Colonic mucosa (tissue), 4 donors: ENCODE measurements around the gene CLEC20A. TPM values are rescaled to one million over a fixed set of nuclear protein-coding genes. Genes with fewer than 3 reads are reported as not detected.

Source experiments
- DNase-seq: peaks from one replicate; pipeline ENCODE4 v3.0.0-alpha.2; 2020
- H3K27ac ChIP-seq: fragments of 200-600 bp; one replicate; pipeline ENCODE4 v1.8.0; 2021
- H3K27me3 ChIP-seq: fragments of 200-600 bp; one replicate; pipeline ENCODE4 v1.8.0; 2021
- H3K36me3 ChIP-seq: fragments of 200-600 bp; one replicate; pipeline ENCODE4 v1.8.0; 2021
- H3K4me1 ChIP-seq: fragments of 200-600 bp; one replicate; pipeline ENCODE4 v1.8.0; 2021; ENCODE audit warnings: mild to moderate bottlenecking
- H3K4me3 ChIP-seq: fragments of 200-600 bp; one replicate; pipeline ENCODE4 v1.8.0; 2021
- H3K9ac ChIP-seq, 2 donors: one replicate each; pipeline ENCODE4 v1.7.0; 2013; ENCODE audit warnings: control low read depth in 2 of 2, low read depth in 2 of 2, low read length in 2 of 2
- H3K9me3 ChIP-seq: fragments of 200-600 bp; one replicate; pipeline ENCODE4 v1.8.0; 2021
- CTCF ChIP-seq: fragments of 200-600 bp; IDR thresholded peaks from one replicate; pipeline ENCODE4 v1.8.0; 2022; ENCODE audit warnings: antibody characterized with exemption, mild to moderate bottlenecking
- intact Hi-C: fragments of 100-400 bp; cut with DNase I; formaldehyde crosslinking; loops from one replicate; pipeline ENCODE4 v1.14.1; 2022
- total RNA-seq, 2 donors: library from RNA; stranded (reverse); fragmentation: NEBNext Ultra II Directional in 1 of 2; extraction: Animal tissue kit (Norgen Biotek cat#: 25700) in 1 of 2; gene quantifications; one replicate each; pipeline ENCODE4 v1.2.1, GENCODE V29; 2021
- donor health status: healthy.
- donor health status: DM: no; HTN: no; CAD: no.
- donor health status: DM: no; HTN: no; CAD: no.

CLEC20A gene
- total RNA-seq, 2 donors from 2014 or later: not detected

DNA sequence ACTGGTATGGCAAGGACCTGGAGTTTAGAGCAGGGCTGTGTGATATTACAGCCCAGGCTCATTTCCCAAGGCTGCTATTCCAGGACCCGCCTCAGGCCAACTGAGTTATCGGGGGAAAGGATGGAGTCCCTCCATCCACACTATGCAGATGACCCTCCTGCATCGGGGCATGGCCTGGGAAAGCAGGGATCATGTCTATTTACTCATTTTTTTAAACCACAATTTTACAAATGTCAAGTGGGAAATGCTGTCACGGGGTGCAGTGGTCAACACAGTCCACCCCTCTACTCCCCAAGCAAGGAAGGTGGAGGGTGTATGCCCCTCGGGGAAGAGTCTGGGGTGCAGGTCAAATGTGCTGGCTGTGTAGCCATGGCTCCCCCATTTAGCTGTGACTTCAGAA is 6.1 kb upstream of the CLEC20A start:
- intact Hi-C loops: loop anchor here (5.0 kb wide), 1 partner anchor 191 kb away; no protein-coding TSS in a partner anchor
- Histone ChIP-seq H3K36me3 (no peaks in the 10 kb centered on the region), H3K4me3 (no peak overlapping the region), H3K4me1 (no peaks in the 10 kb centered on the region), H3K9me3 (no peaks in the 10 kb centered on the region), H3K27me3 (no peaks in the 10 kb centered on the region), H3K27ac (no peak overlapping the region), H3K9ac (no peak overlapping the region)
- no peak for DNase-seq
- no peak for TF ChIP-seq CTCF

GRCh38 chr1:178502330-178502714 is 5.6 kb upstream of the CLEC20A start:
- Histone ChIP-seq H3K36me3 (no peaks in the 10 kb centered on the region), H3K9ac (no peak overlapping the region), H3K27me3 (no peaks in the 10 kb centered on the region), H3K9me3 (no peaks in the 10 kb centered on the region), H3K4me1 (no peaks in the 10 kb centered on the region), H3K4me3 (no peak overlapping the region), H3K27ac (no peak overlapping the region)
- TF ChIP-seq CTCF: no peak
- intact Hi-C loops: loop anchor here (5.0 kb wide), 1 partner anchor 190 kb away; no protein-coding TSS in a partner anchor
- no peak for DNase-seq

DNA sequence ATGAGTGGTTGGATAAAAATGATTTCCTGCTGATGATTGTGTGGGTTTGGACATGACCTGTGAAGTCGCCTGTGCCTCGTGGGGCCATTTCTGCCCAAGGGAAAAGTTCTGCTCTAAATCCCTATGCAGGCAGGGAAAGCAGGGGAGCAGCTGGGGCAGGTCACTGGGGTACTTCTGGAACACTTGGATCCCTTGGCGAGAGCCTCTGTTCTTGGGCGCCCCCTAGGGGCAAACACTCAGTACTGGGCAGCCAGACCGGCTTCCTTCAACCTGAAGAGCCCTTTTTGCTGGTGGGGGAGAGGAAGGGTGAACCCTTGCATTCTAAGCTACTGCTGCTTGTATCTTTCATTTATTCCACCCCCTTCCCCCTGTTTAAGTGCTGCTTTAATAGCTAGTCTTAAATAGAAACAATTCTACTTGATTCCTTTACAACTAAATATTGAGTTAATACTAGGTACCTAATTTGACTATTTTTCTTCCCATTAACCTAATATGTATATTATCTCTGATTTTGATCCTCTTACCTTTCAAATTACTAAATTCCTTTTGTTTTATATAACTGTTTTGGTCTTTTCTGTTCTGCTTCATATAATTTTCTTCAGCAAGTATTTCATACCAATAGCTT is 5.1 kb upstream of the CLEC20A start:
- TF ChIP-seq CTCF: peak; percentile 88
- H3K9me3 ChIP-seq: no peaks in the 10 kb centered on the region
- DNase-seq: peak; percentile 79
- no peak overlapping the region for H3K4me3 ChIP-seq
- intact Hi-C loops: loop anchor here (5.0 kb wide), 1 partner anchor 190 kb away; no protein-coding TSS in a partner anchor
- H3K9ac ChIP-seq: no peak overlapping the region
- H3K4me1 ChIP-seq: no peaks in the 10 kb centered on the region
- H3K27me3 ChIP-seq: no peaks in the 10 kb centered on the region
- no peaks in the 10 kb centered on the region for H3K36me3 ChIP-seq
- no peak overlapping the region for H3K27ac ChIP-seq

DNA sequence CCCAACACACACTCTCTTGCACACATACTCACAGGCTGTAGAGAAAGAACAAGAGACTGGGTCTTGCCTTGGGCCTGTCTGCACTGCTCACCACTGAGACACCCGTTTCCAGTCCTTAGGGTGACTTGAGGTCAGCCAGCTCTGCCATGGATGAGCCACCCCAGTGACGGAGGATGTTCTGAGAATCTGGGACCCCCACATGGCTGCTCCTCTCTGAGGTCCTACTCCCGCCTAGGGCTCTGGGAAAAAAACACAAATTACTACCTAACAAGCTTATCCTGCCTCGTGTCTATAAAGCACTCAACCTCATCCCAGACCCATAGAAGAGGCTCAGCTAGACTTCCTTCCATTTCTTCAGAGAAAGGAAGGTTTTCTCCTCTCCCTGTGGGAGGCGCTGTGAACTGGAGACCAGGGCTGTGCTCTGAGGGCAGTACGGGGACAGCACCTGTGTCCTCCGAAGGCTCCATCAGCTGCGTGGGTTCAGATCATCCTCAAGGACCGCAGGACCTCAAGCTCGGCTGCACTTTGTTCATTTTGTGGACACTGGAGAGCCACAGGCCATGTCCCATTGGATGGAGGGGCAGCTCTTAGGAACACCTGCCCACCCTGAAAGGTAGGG is 4.3 kb upstream of the CLEC20A start:
- Histone ChIP-seq H3K9ac (no peak overlapping the region), H3K36me3 (no peaks in the 10 kb centered on the region), H3K27ac (no peak overlapping the region), H3K27me3 (no peaks in the 10 kb centered on the region), H3K4me1 (no peaks in the 10 kb centered on the region), H3K9me3 (no peaks in the 10 kb centered on the region), H3K4me3 (no peak overlapping the region)
- no peak for DNase-seq
- intact Hi-C loops: loop anchor here (5.0 kb wide), 1 partner anchor 189 kb away; no protein-coding TSS in a partner anchor
- TF ChIP-seq CTCF: no peak

DNA sequence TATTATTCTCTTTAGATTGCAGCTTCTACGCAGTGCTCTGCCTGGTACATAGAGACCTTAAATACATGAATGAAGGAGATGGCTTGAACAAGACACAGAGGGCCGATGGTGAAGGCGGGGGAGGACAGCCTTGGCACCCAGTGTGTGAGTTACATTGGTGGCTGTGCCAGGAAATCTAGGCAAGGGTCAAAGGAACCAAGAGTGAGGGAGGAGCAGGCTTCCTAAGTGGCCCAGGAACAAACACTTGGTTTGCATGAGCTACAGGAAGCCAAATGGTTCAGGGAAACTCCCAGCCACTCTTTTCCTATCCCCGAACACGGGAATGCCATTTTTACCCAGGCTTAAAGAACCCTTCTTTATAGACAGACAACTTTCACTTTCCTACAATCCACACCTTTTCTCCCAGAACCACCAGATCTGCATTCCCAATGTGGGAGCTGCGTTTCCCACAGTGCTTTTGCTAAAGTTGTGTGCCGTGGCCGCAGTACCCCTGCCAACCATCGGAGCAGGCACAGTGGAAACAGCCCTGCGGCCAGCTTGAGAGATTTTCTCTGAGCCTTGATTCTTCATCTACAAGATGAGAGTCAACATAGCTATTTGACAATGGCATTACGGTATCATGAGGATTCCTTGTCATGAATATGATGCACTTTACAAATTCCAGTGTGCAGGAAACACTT is 3.5 kb upstream of the CLEC20A start:
- no peak overlapping the region for H3K27ac ChIP-seq
- no peak for DNase-seq
- no peaks in the 10 kb centered on the region for H3K36me3 ChIP-seq
- H3K9me3 ChIP-seq: no peaks in the 10 kb centered on the region
- no peak overlapping the region for H3K9ac ChIP-seq
- no peak for TF ChIP-seq CTCF
- no peak overlapping the region for H3K4me3 ChIP-seq
- no peaks in the 10 kb centered on the region for H3K4me1 ChIP-seq
- intact Hi-C loops: loop anchor here (5.0 kb wide), 1 partner anchor 188 kb away; no protein-coding TSS in a partner anchor
- no peaks in the 10 kb centered on the region for H3K27me3 ChIP-seq
